Common myeloid progenitor, CD34-positive (primary cell): Measurements from ENCODE around the gene CELSR1.

ENCODE experiments used
- CTCF ChIA-PET: fragments of 350-600 bp; sonication (Branson Sonifier 250); formaldehyde crosslinking; loops from one replicate; lab custom pipeline; 2021; ENCODE audit warnings: antibody characterized with exemption; lab: Charles Lee
- POLR2A ChIA-PET: fragments of 350-600 bp; sonication (Branson Sonifier 250); formaldehyde crosslinking; loops from one replicate; lab custom pipeline; 2021; ENCODE audit warnings: antibody characterized with exemption; lab: Charles Lee
- DNase-seq, 3 donors: peaks; one replicate each; pipeline versions ENCODE4 v3.0.0 to v3.0.0-alpha.2; 2013
- H3K27ac ChIP-seq, 2 experiments: 1 replicate in 1 of 2; 2 replicates in 1 of 2; pipeline ENCODE4 v1.7.0; 2013; ENCODE audit warnings: inconsistent platforms in 2 of 2, low read length in 2 of 2, mild to moderate bottlenecking in 2 of 2, low read depth in 1 of 2, moderate library complexity in 1 of 2; ENCODE audit not compliant: severe bottlenecking in 2 of 2, insufficient read depth in 1 of 2, poor library complexity in 1 of 2
- H3K27me3 ChIP-seq, 5 experiments: replicated peaks in 2 of 5; 1 replicate in 3 of 5; 2 replicates in 2 of 5; pipeline versions ENCODE4 v1.6.1 to v1.7.0; 2013; ENCODE audit warnings: low read length in 4 of 5, mild to moderate bottlenecking in 2 of 5, moderate library complexity in 2 of 5, inconsistent platforms in 1 of 5; ENCODE audit not compliant: insufficient read depth in 5 of 5, control insufficient read depth in 4 of 5
- H3K36me3 ChIP-seq, 4 experiments: 1 replicate in 2 of 4; 2 replicates in 2 of 4; pipeline versions ENCODE4 v1.6.1 to v1.7.0; 2013; ENCODE audit warnings: low read length in 3 of 4, control low read depth in 1 of 4, mild to moderate bottlenecking in 1 of 4; ENCODE audit not compliant: control insufficient read depth in 4 of 4, insufficient read depth in 4 of 4
- H3K4me1 ChIP-seq, 4 experiments: 1 replicate in 3 of 4; 2 replicates in 1 of 4; pipeline versions ENCODE4 v1.6.1 to v1.7.1; 2013; ENCODE audit warnings: low read length in 3 of 4, mild to moderate bottlenecking in 3 of 4, control low read depth in 1 of 4, inconsistent platforms in 1 of 4, moderate library complexity in 1 of 4; ENCODE audit not compliant: control insufficient read depth in 4 of 4, insufficient read depth in 4 of 4; ENCODE audit errors: control extremely low read depth in 1 of 4
- H3K4me3 ChIP-seq, 7 experiments: 1 replicate in 4 of 7; 2 replicates in 3 of 7; pipeline versions ENCODE4 v1.5.1 to v1.7.0; 2013; ENCODE audit warnings: mild to moderate bottlenecking in 7 of 7, low read length in 6 of 7, moderate library complexity in 6 of 7, inconsistent platforms in 2 of 7, low read depth in 2 of 7, control low read depth in 1 of 7; ENCODE audit not compliant: insufficient read depth in 4 of 7, control insufficient read depth in 1 of 7; ENCODE audit errors: extremely low read depth in 1 of 7
- H3K9me3 ChIP-seq, 5 experiments: 1 replicate in 4 of 5; 2 replicates in 1 of 5; pipeline versions ENCODE4 v1.6.1 to v1.7.1; 2013; ENCODE audit warnings: low read length in 4 of 5, mild to moderate bottlenecking in 2 of 5, inconsistent platforms in 1 of 5, low read depth in 1 of 5, moderate library complexity in 1 of 5; ENCODE audit not compliant: control insufficient read depth in 4 of 5, insufficient read depth in 2 of 5; ENCODE audit errors: control extremely low read depth in 1 of 5
- WGBS: methylation state at CpG from one replicate; pipeline ENCODE4 v1.1.5; 2013; ENCODE audit not compliant: insufficient coverage; 5-methylcytosine and 5-hydroxymethylcytosine counted together

The CELSR1 gene

DNA sequence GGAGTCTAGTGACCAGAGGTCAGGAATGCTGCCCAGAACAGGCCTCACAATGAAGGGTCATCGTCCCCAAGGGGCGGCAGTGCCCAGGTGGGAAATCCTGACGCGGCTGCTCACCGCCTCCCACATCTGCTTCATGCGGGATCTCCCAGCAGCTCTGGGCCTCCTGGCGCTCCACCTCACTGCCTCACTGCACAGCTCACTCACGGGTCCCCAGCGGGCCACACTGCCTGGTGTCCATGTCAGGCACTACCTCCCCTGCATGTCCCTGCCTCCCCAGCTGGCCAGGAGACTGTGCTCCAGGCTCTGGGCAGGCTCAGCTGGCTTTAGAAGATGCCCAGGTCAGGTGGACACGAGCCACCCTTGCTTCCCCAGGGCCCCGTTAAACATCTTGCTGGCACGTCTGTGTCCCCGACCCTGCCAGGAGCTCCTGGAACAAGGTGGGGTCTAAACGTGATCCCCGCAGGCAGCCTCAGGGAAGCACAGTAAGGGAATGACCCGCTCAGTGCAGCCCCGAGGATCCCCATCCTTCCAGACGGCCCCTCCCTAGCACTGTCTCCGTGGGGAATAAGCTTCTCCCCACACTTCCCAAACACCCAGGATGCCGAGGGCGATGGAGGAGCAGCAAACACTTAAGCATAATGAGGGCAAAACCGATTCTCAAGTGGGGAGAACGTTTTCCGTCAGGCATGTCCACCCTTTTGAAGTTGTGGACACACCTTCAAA, 108.7 kb downstream of the CELSR1 start:
- DNase-seq = no peak
- 96% methylated on average over 21 of the region's 24 CpGs for WGBS
- no peak overlapping the region for H3K4me3 ChIP-seq
- H3K9me3 ChIP-seq = peaks cover 0 to 6% (median 0%) of the 10 kb centered on the region in 5 experiments
- CTCF ChIA-PET = interaction anchor here (1.1 to 1.3 kb wide), 3 partner anchors 11 to 134 kb away, joined by 3 to 4 read pairs (median 3); no protein-coding TSS in a partner anchor
- H3K27ac ChIP-seq = no peak overlapping the region
- H3K4me1 ChIP-seq = peaks cover 3 to 16% (median 10%) of the 10 kb centered on the region in 4 experiments
- POLR2A ChIA-PET = no interaction called here
- H3K36me3 ChIP-seq = no peaks in the 10 kb centered on the region
- no peaks in the 10 kb centered on the region for H3K27me3 ChIP-seq

DNA sequence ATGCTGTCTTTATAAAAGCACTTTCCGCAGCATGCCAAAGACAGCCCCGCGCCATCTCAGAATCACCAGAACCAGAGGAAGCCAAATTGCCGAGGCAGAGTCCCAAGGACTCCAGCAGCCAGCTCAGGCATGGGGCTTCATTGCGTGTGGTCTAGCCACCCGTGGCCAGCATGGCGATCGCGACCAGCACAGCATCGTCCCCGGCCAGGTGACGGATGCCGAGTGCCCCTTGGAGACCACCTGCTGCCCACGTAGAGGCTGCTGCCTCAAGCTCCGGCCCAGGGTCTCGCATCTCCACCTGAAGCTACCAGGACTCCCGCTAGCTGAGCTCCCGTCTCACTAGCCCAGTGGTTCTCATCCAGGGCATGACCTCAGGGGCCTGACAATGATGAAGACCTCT, 109.2 kb downstream of the CELSR1 start:
- Histone ChIP-seq H3K36me3 (no peaks in the 10 kb centered on the region), H3K27me3 (no peaks in the 10 kb centered on the region), H3K27ac (no peak overlapping the region), H3K4me3 (no peak overlapping the region), H3K4me1 (peaks cover 3 to 16% (median 9%) of the 10 kb centered on the region in 4 experiments), H3K9me3 (peaks cover 0 to 6% (median 0%) of the 10 kb centered on the region in 5 experiments)
- CTCF ChIA-PET = interaction anchor here (1.1 to 1.3 kb wide), 3 partner anchors 10 to 135 kb away, joined by 3 to 4 read pairs (median 3); no protein-coding TSS in a partner anchor
- POLR2A ChIA-PET = no interaction called here
- whole genome bisulfite sequencing = 98% methylated on average over 18 of the region's 18 CpGs
- DNase-seq = no peak

DNA sequence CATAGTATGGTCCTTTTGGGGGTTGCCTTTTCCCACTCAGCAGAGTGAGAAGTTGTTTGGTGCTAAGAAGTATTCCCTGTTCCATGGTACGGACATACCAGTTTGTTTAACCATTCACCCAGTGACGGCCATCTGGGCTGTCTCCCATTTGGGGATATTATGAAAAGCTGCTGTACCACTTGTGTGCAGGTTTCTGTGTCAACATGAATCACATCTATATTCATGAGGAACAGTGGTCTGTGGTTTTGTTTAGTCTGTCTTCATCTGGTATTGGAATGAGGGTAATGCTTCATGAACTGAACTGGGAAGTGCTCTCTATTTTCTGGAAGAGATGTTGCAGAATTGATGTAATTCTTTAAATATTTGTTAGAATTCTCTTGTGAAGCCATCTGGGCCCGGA, 112.4 kb downstream of the CELSR1 start:
- no peak overlapping the region for H3K4me3 ChIP-seq
- WGBS = 100% methylated on average over 1 of the region's 3 CpGs
- DNase-seq = peak in 1 of 3 donors; percentile 6
- ChIA-PET POLR2A (no interaction called here), CTCF (no interaction called here)
- no peaks in the 10 kb centered on the region for H3K27me3 ChIP-seq
- no peaks in the 10 kb centered on the region for H3K4me1 ChIP-seq
- H3K27ac ChIP-seq = no peak overlapping the region
- H3K36me3 ChIP-seq = no peaks in the 10 kb centered on the region
- H3K9me3 ChIP-seq = peaks cover 0 to 6% (median 0%) of the 10 kb centered on the region in 5 experiments

DNA sequence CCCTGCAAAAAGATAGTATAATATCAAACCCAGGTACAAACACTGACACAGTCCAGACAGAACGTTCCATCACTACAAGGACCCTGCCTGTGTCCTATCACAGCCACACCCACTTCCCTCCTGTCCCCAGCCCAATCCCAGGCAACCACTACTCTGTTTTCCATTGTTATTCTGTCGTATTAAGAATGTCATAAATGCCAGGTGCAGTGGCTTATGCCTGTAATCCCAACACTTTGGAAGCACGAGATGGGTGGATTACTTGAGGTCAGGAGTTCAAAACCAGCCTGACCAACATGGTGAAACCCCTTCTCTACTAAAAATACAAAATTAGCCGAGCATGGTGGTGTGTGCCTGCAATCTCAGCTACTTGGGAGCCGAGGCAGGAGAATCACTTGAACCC, 112.9 kb downstream of the CELSR1 start:
- ChIA-PET CTCF (no interaction called here), POLR2A (no interaction called here)
- DNase-seq = no peak
- WGBS = 86% methylated on average over 1 of the region's 5 CpGs
- Histone ChIP-seq H3K27ac (no peak overlapping the region), H3K4me3 (no peak overlapping the region), H3K9me3 (peaks cover 0 to 6% (median 0%) of the 10 kb centered on the region in 5 experiments), H3K4me1 (no peaks in the 10 kb centered on the region), H3K36me3 (no peaks in the 10 kb centered on the region), H3K27me3 (no peaks in the 10 kb centered on the region)

DNA sequence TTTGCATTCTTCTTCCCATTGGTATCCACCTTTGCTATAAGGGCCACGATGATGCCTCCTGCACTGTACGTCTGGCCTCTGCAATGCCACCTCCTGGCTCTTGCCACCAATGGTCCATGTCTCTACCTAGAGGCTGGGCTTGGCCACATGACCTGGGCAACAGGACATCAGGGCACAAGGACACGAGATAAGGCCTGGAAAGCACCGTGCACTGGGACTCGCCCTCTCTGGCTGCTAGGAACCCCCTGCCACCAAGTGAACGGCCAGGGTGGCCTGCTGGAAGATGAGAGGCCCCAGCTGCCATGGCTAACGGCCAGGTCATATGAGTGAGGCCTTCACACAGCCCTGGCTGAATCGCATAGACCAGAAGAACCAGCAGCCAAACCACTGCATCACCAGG, 114.5 kb downstream of the CELSR1 start:
- Histone ChIP-seq H3K27me3 (no peaks in the 10 kb centered on the region), H3K4me1 (no peaks in the 10 kb centered on the region), H3K27ac (no peak overlapping the region), H3K36me3 (no peaks in the 10 kb centered on the region), H3K9me3 (peaks cover 0 to 6% (median 0%) of the 10 kb centered on the region in 5 experiments), H3K4me3 (no peak overlapping the region)
- ChIA-PET CTCF (no interaction called here), POLR2A (no interaction called here)
- DNase-seq = no peak
- 99% methylated on average over 7 of the region's 8 CpGs for WGBS

DNA sequence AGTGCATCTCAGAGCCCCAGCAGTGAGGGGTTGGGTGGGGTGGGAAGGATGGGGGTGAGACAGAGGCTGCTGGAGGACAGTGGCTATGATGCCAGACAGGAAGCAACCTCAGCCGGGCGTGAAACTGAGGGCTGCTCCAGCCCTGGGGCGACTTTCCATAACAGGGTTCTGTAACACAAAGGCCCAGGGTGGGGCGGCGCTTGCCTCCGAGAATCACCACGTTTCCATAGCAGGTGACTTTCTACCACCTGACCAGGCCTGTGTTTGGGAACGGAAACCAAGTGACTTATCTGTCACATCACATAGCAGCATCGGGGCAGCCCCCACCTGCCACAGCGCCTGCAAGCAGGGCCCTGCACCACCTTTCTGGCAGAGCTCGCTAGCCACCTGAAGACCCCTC, 116.2 kb downstream of the CELSR1 start:
- 87% methylated on average over 10 of the region's 11 CpGs for WGBS
- peaks cover 0 to 6% (median 0%) of the 10 kb centered on the region in 5 experiments for H3K9me3 ChIP-seq
- no peak overlapping the region for H3K27ac ChIP-seq
- no peak for DNase-seq
- no peaks in the 10 kb centered on the region for H3K4me1 ChIP-seq
- no peaks in the 10 kb centered on the region for H3K36me3 ChIP-seq
- no peak overlapping the region for H3K4me3 ChIP-seq
- ChIA-PET POLR2A (no interaction called here), CTCF (no interaction called here)
- no peaks in the 10 kb centered on the region for H3K27me3 ChIP-seq

DNA sequence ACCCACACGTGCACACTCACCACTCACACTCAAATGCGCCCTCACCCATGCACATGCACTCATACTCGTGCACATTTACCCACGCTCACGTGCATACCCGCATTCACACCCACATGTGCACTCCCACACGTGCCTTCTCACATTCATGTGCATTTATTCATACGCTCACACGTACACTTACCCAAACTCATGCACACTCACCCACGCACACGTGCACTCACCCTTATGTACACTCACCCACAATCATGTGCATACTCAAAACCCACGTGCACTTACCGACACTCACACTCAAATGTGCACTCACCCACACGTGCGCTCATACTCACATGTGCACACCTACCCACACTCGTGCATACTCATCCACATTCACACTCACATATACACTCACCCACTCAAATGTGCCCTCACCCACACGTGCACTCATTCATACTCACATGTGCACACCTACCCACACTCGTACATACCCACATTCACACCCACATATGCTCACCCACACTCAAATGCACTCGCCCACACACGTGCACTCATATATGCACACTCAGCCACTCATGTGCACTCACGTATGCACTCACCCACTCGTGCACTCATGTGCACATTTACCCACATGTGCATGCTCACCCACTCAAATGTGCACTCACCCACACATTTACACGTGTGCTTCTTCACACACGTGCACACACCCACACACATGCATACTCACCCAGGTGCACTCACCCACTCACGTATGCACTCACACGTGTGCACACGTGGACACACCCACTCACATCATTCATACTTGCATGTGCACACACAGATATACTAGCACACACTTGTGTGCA, 117.5 kb downstream of the CELSR1 start:
- 98% methylated on average over 26 of the region's 27 CpGs for WGBS
- H3K9me3 ChIP-seq = no peaks in the 10 kb centered on the region
- no peak overlapping the region for H3K27ac ChIP-seq
- H3K4me1 ChIP-seq = no peaks in the 10 kb centered on the region
- no peaks in the 10 kb centered on the region for H3K36me3 ChIP-seq
- DNase-seq = no peak
- ChIA-PET POLR2A (no interaction called here), CTCF (no interaction called here)
- no peak overlapping the region for H3K4me3 ChIP-seq
- H3K27me3 ChIP-seq = no peaks in the 10 kb centered on the region
